Frontal cortex (tissue), 4 donors: ENCODE measurements around the gene HUWE1. TPM values are rescaled to one million over a fixed set of nuclear protein-coding genes. Genes with fewer than 3 reads are reported as not detected.

ENCODE experiments used
- DNase-seq, 2 donors: peaks; one replicate each; pipeline ENCODE4 v3.0.0; 2012; ENCODE audit warnings: low spot score in 2 of 2
- FAIRE-seq: peaks from 2 replicates; lab custom pipeline; 2012; peaks lifted over from hg19 to GRCh38; lab: Jason Lieb, UNC
- total RNA-seq: library from RNA; depleted of rRNA; stranded (reverse); fragments of >200 nt; gene quantifications from one replicate; pipeline ENCODE4 v1.2.3, GENCODE V29; 2014
- donor health status: control.
- donor health status: control.
- donor health status: control.

The HUWE1 gene
- total RNA-seq, 1 donor from 2014 or later = 83.2 TPM

GRCh38 chrX:53622431-53622830, 64.1 kb downstream of the HUWE1 start:
- DNase-seq (no peak), FAIRE-seq (no peak)

GRCh38 chrX:53621418-53621986, 65.0 kb downstream of the HUWE1 start:
- FAIRE-seq = no peak
- DNase-seq = no peak

DNA sequence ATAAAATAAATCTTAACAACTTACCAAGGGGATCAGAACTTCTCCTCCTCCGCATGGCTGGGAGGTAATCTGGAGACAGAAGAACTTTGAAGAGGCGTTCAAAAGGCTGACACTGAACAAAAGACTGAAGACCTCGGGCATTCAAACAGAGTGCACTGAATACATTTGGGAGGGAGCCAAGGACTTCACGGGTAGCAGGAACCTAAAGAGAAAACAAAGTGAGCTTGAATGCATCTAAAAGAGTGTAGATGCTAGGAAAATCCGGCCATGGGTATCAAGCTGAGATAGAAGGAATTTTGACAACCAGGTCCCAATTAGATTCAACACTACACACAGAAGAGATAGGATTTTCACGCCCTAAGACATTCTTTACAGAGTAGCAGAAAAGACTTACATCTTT, 69.6 kb downstream of the HUWE1 start:
- no peak for FAIRE-seq
- DNase-seq = no peak

DNA sequence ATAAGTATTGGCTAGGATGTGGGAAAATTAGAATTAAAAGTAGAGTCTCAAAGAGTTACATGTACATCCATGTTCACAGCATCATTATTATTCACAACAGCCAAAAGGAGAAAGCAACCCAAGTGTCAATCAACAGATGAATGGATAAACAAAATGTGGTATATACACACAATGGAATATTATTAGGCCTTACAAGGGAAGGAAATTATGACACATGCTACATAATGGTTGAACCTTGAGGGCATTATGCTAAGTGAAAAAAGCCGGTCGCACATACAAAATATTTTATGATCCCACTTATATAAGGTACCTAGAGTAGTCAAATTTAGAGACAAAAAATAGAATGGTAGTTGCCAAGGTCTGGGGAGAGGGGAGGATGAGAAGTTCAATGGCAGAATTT, 80.1 kb downstream of the HUWE1 start:
- FAIRE-seq (no peak), DNase-seq (no peak)

- no peak for DNase-seq
- no peak for FAIRE-seq
Observed at GRCh38 chrX:53605004-53605403, 81.5 kb downstream of the HUWE1 start.

GRCh38 chrX:53599781-53600396, 86.6 kb downstream of the HUWE1 start:
- DNase-seq (no peak), FAIRE-seq (no peak)

GRCh38 chrX:53598169-53598568, 88.3 kb downstream of the HUWE1 start:
- DNase-seq = no peak
- no peak for FAIRE-seq

DNA sequence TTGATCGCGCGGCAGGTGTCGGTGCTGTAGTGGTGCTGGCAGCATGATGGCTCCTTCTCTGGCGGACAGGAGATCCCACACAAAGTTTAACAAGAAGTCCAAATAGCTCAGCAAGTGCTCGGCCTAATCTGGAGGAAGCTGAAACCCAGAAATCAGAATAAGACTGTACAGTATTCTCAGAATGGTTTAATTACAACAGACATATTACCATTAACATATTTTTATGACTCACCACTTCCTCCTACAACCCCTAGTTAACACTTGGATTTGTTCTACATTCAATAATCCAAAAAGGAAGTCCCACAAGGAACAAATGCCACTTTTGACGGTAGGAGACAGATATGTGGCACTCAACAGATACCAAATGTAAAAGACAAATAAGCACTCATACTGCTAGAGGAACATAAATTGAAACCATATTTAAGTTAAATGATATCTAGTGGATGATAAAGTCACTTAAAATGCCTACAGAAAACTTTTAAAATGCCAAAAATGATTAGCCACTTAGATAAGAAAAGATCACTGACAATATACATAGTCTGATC, 91.2 kb downstream of the HUWE1 start:
- no peak for DNase-seq

GRCh38 chrX:53594354-53594753, 92.2 kb downstream of the HUWE1 start:
- no peak for DNase-seq
- no peak for FAIRE-seq

More for the DNA sequence above, 91.2 kb downstream of the HUWE1 start:
- no peak for FAIRE-seq

DNA sequence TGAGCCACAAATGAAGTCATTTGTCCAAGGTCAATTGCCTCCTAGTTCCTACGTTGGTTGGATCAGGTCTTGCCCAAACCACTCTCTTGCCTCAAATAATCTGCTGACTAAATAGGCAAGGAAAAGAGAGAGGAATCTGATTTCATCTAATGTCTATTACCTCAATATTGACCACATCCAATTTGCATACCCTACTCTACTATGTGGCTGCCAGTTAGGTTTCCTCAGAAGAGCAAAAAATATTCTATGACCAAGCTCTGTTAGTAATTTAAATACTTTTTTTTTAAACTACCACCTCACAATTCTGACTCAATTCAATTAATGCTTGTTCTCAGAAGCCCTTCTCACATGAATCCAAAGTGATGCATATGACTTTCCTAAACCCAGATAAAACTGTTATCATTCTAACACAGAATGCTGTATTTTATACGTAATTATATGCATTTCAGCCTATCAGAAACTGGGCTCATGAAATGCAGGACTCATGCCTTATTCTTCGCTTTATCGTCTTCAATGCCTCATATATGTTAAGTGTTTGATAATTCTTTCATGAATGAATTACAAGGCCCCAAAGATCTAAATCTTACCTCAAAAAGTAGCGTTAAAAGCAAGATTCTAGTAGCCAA, 98.6 kb downstream of the HUWE1 start:
- FAIRE-seq (no peak), DNase-seq (no peak)

DNA sequence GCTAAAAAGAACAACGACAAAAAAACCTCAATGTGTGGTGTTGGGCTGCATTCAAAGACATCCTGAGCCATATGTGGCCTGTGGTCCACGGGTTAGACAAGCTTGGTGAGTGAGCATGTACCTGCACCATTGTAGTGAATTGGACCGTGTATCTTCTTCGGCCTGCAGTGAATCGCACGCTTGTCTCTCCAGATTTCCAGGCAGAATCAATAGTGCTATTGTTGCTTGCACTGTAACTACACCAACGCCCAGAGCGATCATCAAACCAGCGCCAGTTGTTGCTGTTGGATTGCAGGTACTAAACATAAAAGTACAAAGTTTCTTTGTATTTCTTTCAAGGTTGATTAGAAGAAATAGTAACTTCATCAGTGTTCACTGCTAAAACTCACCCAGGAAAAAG, 101.6 kb downstream of the HUWE1 start:
- no peak for FAIRE-seq
- DNase-seq = no peak

- FAIRE-seq (no peak), DNase-seq (no peak)
Observed at GRCh38 chrX:53583571-53583970, 102.9 kb downstream of the HUWE1 start.

- DNase-seq = no peak
- FAIRE-seq = no peak
Observed at GRCh38 chrX:53580742-53581504, 105.6 kb downstream of the HUWE1 start.

DNA sequence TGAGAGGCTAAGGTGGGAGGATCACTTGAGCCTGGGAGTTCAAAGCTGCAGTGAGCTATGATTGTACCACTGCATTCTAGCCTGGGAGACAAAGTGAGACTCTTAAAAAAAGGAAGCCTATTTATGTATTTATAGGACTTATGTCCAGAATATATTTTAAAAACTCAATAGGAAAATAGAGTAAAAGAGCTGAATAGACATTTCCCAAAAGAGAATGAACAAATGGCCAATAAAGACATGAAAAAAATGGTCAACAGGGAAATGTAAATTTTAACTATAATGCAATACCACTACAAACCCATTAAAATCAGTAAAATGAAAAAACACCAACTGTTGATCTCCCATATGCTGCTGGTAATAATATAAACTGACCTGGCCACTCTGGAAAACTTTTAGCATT, 115.0 kb downstream of the HUWE1 start:
- FAIRE-seq (no peak), DNase-seq (no peak)

- FAIRE-seq (no peak), DNase-seq (no peak)
Observed at GRCh38 chrX:53563324-53563723, 123.2 kb downstream of the HUWE1 start.

DNA sequence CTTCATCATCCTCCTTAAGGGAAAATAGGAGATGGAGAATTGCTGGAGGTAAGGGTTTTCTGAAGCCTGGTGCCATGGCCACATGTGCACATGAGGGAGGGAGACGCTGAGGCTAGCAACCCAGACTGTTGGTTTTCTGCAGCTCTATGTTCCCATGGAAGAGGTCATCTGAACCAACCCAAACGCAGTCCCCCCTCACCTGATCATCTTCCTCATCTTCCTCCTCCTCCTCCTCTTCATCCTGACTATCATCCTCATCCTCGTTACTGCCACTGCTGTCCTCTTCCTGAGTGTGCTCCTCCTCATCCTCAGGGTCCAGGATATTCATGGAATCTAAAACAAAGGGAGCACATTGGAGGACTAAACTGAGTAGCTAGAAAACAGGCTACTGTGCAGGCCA, 124.6 kb downstream of the HUWE1 start:
- FAIRE-seq (no peak), DNase-seq (no peak)

DNA sequence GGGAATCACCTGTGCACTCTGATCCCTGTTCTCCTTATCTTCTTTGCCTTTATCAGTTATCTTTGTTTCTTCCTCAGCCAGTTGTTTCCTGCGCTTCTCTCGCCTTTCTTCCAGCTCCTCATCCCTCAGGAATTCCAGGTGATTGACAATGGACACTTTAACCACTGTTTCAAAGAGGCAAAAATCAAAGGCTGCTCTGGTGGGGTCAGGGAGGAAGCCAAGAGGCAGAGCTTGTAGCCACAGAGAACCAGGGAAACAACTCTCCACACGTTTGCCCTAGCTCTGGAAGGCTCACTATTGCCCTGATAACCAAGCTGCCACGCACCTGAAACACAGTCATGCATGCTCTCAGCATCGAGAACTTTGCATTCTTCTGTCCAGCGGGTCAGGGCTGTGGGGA, 127.9 kb downstream of the HUWE1 start:
- FAIRE-seq (no peak), DNase-seq (no peak)

- FAIRE-seq = no peak
- DNase-seq = no peak
Observed at GRCh38 chrX:53556868-53557267, 129.7 kb downstream of the HUWE1 start.

DNA sequence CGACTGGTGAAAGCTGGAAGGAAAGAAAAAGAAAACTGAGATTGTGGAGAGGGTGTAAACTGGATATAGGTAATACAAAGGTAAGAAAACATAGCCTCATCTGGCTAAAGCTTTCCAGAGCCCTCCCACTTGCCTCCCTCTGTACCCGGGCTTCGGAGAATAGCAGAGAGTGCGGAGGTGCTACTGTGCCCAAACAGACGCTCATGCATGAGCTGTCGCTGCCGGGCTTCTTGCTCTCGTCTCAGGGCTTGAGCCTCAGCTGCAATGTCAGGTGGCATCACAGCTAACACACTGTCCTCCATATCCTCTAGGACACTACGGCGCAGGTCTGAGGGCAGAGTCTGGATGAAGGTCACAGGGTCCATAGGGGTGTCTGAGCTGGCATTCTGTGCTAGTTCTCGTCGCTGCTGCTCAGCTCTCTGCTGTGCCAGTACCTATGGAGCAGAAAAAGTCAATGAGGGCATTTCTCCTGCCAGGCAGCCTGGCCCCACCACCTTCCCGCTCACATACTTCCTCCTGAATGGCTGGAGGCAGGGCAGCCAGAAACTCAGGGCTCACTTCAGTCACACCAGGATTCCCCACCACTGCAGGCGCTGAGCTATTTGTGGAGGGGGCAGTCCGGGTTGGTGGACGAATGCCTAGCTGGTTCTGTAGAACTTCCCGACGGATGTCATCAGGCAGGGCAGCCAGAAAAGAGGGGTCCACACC, 135.6 kb downstream of the HUWE1 start:
- FAIRE-seq = no peak
- no peak for DNase-seq

DNA sequence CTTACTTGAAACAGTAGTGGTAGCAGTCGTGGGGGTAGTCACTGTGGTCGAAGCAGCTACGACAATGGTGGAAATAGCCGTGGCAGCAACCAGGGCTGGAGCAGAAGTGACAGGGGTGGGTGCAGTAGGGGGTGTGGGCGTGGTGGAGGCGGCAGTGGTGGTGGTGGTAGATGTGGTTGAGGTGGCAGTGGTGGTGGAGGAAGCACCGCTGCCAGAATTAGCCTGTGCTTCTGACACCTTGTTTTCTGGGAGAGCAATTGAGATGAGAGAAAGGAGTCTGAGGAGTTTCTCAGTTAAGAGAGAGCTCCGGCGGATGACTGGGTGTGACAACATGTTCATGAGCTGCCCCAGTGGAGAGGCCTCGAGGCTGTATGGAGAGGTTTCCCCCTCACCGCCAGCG, 138.9 kb downstream of the HUWE1 start:
- DNase-seq (no peak), FAIRE-seq (no peak)
